Activated T-cell treated with anti-CD3 and anti-CD28 coated beads, Interleukin-2, amount 50 U/mL, for 4 hours (primary cell): Measurements from ENCODE around the gene RAB44. TPM values are rescaled to one million over a fixed set of nuclear protein-coding genes. Genes with fewer than 3 reads are reported as not detected.
"Not testable (repeated sequence)": the region's sequence is repeated elsewhere in the genome, so short reads cannot be mapped to it uniquely, and the experiment has no call there.

ENCODE experiments used
- ATAC-seq, 2 donors: fragments of 200-7000 bp; cut with Tn5 transposase; one replicate each; pipeline ENCODE4 v1.10.0; 2021
- DNase-seq: peaks from one replicate; pipeline ENCODE4 v3.0.0-alpha.2; 2020
- H3K27me3 Mint-ChIP-seq: one replicate; pipeline ENCODE4 v1.8.0; 2021; ENCODE audit warnings: low read depth, mixed read lengths
- H3K36me3 Mint-ChIP-seq: one replicate; pipeline ENCODE4 v1.8.0; 2022; ENCODE audit warnings: mixed read lengths; ENCODE audit not compliant: insufficient read depth
- H3K4me1 Mint-ChIP-seq: one replicate; pipeline ENCODE4 v1.8.0; 2021; ENCODE audit warnings: low read depth, mixed read lengths
- H3K4me3 Mint-ChIP-seq: one replicate; pipeline ENCODE4 v1.8.0; 2021; ENCODE audit warnings: mild to moderate bottlenecking, moderate library complexity, mixed read lengths
- H3K9me3 Mint-ChIP-seq: one replicate; pipeline ENCODE4 v1.8.0; 2021; ENCODE audit warnings: mixed read lengths
- total RNA-seq, 3 donors: library from RNA; stranded (reverse); gene quantifications; one replicate each; pipeline ENCODE4 v1.2.1, GENCODE V29; 2021

Gene RAB44
- total RNA-seq, 3 donors from 2014 or later: 0.05 TPM; not detected in 1

DNA sequence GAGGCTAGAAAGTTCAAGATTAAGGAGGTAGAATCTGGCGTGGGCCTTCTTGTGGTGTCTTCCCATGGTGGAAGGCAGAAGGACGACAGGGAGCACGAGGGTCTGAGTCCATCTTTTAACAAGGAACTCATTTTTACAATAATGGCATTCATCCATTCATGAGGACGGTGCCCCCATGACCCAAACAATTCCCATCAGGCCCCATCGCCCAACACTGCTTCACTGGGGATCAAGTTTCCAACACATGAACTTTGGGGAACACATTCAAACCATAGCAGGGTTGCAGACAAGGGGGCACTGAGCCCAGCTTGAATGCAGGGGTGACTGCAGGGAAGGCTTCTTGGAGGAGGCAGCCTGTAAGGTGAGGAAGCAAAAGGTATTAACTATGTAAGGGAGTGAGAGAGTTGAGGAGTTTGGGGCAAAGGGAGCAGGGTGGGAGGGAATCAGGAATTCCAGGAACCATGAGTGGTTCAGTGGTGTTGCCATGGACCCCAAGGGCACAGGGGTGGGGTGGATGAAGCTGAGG is 5.5 kb downstream of the RAB44 start:
- H3K36me3 Mint-ChIP-seq: no peaks in the 10 kb centered on the region
- H3K9me3 Mint-ChIP-seq: no peaks in the 10 kb centered on the region
- DNase-seq: no peak
- H3K27me3 Mint-ChIP-seq: no peaks in the 10 kb centered on the region
- no peak for ATAC-seq
- no peaks in the 10 kb centered on the region for H3K4me1 Mint-ChIP-seq
- H3K4me3 Mint-ChIP-seq: no peak overlapping the region

DNA sequence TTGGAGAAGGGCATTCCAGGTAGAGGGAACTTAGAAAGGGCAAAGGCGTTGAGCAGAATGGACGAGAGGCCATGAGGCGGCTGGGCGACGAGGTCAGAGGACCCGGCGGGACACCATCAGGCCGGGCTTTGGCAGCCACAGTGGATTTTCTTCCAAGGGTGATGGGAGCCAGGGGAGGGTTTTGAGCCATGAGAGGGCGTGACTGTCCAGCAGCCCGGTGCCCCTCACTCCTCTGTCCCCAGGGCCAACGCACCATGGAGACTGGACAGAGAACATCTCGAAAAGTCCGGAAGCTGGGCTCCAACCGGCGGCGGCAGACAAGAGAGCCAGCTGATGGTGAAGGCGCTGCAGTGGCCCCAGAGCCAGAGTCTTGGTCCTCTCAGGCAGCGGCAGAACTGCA is 6.4 kb downstream of the RAB44 start:
- ATAC-seq (no peak), DNase-seq (no peak)
- H3K4me3 Mint-ChIP-seq: no peak overlapping the region
- no peaks in the 10 kb centered on the region for H3K36me3 Mint-ChIP-seq
- H3K27me3 Mint-ChIP-seq: no peaks in the 10 kb centered on the region
- H3K9me3 Mint-ChIP-seq: no peaks in the 10 kb centered on the region
- no peaks in the 10 kb centered on the region for H3K4me1 Mint-ChIP-seq

DNA sequence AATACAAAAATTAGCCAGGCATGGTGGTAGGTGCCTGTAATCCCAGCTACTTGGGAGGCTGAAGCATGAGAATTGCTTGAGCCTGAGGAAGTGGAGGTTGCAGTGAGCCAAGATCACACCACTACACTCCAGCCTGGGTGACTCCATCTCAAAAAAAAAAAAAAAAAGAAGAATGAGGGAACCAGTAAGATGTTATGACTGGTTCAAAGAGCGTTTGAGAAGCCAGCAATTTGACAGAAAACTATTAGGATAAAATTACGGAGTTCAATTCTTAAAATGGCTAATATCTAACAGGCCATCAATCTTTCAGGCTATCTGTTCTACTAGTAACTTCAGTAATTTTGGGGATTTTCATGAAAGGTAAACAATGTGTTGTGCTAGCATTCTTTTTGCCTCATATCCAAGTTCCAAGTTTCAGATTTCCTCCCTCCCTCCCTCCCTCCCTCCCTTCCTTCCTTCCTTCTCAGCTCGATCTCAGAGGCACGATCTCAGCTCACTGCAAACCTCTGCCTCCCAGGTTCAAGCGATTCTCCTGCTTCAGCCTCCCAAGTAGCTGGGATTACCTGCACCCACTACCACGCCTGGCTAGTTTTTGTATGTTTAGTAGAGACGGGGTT is 7.4 kb downstream of the RAB44 start:
- not testable (repeated sequence) for ATAC-seq, H3K36me3 Mint-ChIP-seq, H3K9me3 Mint-ChIP-seq, H3K27me3 Mint-ChIP-seq, DNase-seq, H3K4me1 Mint-ChIP-seq, H3K4me3 Mint-ChIP-seq

DNA sequence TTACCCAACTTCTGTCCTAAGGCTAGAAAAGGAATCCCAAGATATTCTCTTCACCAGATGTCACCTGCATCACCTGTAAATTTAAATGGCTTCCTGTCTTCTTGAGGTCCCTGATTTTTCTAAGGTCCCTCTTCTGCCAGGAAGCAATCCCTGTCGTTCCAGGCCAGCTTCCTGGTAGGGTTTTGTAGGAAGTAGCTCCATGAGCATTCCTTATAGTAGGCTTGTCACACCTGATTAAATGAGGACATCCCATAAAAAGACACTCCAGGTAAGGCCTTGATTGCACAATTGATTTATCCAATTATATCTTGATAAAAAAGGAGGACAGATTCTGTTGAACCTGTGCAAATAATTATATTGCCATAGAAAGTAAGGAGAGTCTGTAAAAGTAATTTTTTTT is 8.7 kb downstream of the RAB44 start:
- H3K27me3 Mint-ChIP-seq: no peaks in the 10 kb centered on the region
- ATAC-seq (no peak), DNase-seq (no peak)
- H3K4me1 Mint-ChIP-seq: no peaks in the 10 kb centered on the region
- no peaks in the 10 kb centered on the region for H3K9me3 Mint-ChIP-seq
- no peak overlapping the region for H3K4me3 Mint-ChIP-seq
- no peaks in the 10 kb centered on the region for H3K36me3 Mint-ChIP-seq

DNA sequence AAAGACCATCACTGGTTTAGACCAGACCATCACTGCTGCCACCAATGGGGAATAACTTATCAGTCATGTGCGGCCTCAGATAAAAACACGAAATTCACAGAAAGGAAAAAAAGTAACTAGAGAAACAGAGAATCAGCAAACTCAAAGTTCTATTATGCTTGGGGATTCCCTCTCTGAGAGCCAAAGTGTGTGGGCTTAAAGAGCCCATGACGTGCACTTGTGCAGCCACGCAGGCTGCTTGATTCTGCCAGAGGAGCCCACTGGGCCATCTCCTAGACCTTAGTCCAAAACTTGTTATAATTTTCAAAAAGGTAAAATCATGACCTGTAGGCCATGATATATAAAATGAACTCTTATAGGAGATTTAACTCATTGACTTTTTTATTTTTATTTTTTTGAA is 15.2 kb downstream of the RAB44 start:
- no peak for ATAC-seq

DNA sequence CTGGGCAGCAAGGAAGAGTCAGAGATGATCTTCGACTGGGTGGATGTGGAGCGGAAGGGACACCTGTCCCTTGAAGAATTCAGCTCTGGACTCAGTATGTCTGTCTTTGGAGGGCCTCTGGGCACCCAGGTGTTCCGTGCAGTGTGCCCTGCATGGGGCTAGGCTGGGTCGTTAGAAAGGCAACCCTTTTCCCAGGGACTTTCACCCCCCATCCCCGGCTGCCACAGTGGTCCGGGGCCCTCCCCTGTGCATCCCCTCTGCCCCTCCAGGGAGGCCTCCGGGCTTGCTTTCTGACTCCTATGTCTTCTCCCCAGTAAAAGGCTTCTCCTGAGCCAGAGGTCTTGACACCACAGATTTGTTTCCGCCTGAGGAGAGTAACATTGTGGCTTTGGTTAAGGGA is 16.2 kb downstream of the RAB44 start:
- Mint-ChIP-seq H3K4me3 (no peak overlapping the region), H3K4me1 (no peaks in the 10 kb centered on the region), H3K36me3 (no peaks in the 10 kb centered on the region), H3K9me3 (no peaks in the 10 kb centered on the region), H3K27me3 (no peaks in the 10 kb centered on the region)
- DNase-seq: no peak
- no peak for ATAC-seq

More for the DNA sequence above, 15.2 kb downstream of the RAB44 start:
- no peak for DNase-seq
- Mint-ChIP-seq H3K9me3 (no peaks in the 10 kb centered on the region), H3K4me1 (no peaks in the 10 kb centered on the region), H3K4me3 (no peak overlapping the region), H3K36me3 (no peaks in the 10 kb centered on the region), H3K27me3 (no peaks in the 10 kb centered on the region)

DNA sequence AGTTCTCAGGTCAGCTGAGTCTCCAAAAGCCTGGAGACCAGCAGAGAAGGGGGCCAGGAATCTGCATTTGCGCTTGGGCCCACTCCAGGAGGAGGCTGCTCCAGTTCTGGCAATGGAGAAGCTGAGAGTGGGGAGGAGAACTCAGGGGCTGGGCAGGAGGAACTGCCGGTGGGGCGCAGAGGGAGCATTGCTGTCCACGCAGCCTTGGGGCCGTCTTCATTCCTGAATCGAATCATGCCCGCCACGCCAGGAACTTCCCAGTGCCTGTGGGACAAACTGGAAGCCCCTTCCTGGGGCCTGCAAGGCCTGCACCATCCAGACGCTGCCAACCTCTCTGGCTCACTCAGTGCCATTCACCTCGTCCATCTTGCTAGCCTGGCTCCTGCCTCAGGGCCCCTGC is 16.9 kb downstream of the RAB44 start:
- H3K27me3 Mint-ChIP-seq: no peaks in the 10 kb centered on the region
- ATAC-seq (no peak), DNase-seq (no peak)
- no peaks in the 10 kb centered on the region for H3K4me1 Mint-ChIP-seq
- H3K36me3 Mint-ChIP-seq: no peaks in the 10 kb centered on the region
- H3K4me3 Mint-ChIP-seq: no peak overlapping the region
- H3K9me3 Mint-ChIP-seq: no peaks in the 10 kb centered on the region

DNA sequence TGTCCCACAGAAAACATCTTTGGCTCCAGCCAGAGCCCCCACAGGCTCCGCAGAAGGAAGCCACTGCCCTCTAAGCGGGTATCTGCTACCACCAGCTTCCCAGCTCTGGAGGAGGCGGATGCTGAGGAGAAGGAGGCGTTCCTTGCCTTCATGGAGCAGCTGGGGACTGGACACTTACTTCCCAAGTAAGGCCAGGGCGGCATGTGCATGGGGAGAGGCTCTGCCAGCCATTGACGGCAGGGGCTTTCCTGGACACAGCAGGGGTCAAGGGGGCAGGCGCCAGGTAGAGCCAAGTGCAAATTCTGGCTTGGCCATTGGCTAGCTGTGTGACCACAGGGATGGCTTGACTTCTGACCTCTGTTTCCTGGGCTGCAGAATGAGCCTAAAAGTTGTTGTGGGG is 17.8 kb downstream of the RAB44 start:
- ATAC-seq (no peak), DNase-seq (no peak)
- Mint-ChIP-seq H3K27me3 (no peaks in the 10 kb centered on the region), H3K4me1 (no peaks in the 10 kb centered on the region), H3K4me3 (no peak overlapping the region), H3K36me3 (no peaks in the 10 kb centered on the region), H3K9me3 (no peaks in the 10 kb centered on the region)

DNA sequence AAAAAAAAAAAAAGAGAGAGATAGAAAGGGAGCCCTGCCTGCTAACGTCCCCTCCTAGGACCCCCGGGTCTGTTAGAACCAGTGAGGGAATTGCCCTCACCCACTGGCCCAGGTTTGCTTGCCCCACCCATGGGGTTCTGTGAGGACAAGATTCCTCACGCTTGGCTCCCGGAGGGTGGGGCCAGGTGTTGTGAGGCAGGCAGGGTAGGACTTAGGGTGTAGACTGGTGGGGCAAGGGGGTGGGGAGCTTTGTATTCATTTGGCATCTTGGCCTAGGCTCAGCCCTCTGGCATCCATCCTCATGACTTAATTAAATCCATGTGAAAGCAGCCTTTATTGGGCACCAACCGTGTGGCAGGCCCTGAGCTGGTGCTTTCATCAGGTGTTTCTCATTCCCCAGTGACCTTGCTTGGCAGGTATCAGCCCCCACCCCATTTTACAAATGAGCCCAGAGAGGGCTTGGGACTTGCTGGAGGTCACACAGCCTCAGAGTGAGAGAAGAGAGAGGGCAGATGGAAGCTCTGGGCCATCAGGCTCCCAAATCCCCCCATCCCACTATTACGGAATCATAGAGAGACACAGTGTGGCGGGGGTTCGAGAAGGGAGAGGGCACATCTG is 19.0 kb downstream of the RAB44 start:
- H3K4me3 Mint-ChIP-seq: no peak overlapping the region
- H3K27me3 Mint-ChIP-seq: no peaks in the 10 kb centered on the region
- DNase-seq (no peak), ATAC-seq (no peak)
- H3K9me3 Mint-ChIP-seq: no peaks in the 10 kb centered on the region
- H3K36me3 Mint-ChIP-seq: no peaks in the 10 kb centered on the region
- H3K4me1 Mint-ChIP-seq: no peaks in the 10 kb centered on the region

DNA sequence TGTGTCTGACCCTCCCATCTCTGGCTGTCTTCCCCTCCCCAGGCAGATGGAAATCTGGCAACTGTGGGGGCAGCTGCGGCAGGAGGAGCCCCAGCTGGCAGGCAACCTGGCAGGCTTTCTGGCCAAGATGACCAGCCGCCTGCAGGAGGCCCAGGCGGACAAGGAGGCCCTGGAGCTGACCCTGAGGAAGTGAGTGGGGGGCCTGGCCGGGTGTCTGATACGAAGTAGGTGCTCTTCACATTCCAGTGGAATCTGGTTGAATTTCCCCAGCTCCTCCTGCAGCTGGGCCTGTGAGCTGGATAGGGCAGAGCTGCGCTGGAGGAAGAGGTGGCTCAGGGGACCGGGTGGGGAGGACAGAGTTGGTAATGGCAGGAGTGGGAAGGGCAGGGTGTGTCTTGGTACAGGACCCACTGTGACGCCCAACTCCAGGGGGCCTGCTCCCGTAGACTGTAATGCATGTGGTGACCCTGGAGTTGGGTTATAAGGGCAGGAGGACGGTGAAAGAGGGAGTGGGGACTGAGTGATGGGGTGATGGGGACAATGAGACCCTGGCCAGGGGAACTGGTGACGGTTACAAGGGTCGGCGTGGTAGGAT is 19.7 kb downstream of the RAB44 start:
- no peaks in the 10 kb centered on the region for H3K9me3 Mint-ChIP-seq
- no peaks in the 10 kb centered on the region for H3K36me3 Mint-ChIP-seq
- no peaks in the 10 kb centered on the region for H3K27me3 Mint-ChIP-seq
- ATAC-seq: no peak
- no peak for DNase-seq
- no peak overlapping the region for H3K4me3 Mint-ChIP-seq
- H3K4me1 Mint-ChIP-seq: no peaks in the 10 kb centered on the region

DNA sequence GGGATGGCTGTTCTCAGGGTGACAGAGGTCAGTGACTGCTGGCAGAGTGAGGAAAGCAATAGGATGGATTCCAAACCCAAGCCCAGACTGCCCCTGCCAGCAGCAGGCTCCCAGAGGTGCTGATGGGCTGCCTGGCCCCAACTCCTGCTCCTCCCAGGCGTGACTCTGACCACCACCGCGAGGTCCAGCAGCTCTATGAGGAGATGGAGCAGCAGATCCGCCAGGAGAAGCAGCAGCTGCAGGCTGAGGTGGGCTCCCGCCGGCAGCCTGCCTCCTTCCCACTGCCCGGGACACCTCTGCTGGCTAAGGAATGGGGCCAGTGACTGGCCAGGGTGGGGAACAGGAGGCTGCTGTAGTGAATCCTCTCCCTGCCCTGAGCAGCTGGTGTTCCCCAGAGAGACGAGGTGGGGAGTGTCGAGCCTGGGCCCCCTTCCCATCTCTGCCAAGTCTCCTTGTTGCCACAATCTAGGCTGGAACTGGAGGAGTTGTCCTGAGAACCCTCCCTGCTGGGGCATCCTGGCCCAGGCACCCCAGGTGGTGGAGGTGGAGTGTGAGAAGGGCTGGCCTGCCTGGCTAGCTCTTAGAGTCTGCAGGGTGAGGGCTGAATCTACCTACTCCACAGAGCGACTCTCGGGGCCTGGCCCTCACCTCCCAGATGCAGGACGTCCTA is 20.4 kb downstream of the RAB44 start:
- H3K9me3 Mint-ChIP-seq: no peaks in the 10 kb centered on the region

DNA sequence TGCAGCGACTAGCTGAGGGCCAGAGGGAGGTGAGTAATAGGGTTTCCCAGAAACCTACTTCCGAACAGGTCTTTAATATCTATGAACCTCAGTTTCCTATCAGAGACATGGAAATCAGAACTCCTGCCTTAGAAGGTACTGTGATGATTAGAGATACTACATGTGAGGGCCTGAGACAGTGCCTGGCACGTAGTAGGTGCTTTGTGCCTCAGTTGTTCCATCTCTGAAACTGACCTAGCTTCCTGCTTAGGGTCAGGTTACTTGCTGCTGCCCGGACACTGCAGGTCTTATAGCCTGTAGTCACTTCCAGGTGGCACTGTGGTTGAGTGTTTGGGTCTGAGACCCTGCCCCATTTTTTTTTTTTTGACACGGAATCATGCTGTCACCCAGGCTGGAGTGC is 20.9 kb downstream of the RAB44 start:
- H3K36me3 Mint-ChIP-seq: no peaks in the 10 kb centered on the region
- no peak for DNase-seq
- H3K27me3 Mint-ChIP-seq: no peaks in the 10 kb centered on the region
- H3K4me3 Mint-ChIP-seq: no peak overlapping the region
- no peaks in the 10 kb centered on the region for H3K9me3 Mint-ChIP-seq
- no peaks in the 10 kb centered on the region for H3K4me1 Mint-ChIP-seq
- no peak for ATAC-seq

More for the DNA sequence above, 20.4 kb downstream of the RAB44 start:
- Mint-ChIP-seq H3K4me1 (no peaks in the 10 kb centered on the region), H3K27me3 (no peaks in the 10 kb centered on the region), H3K36me3 (no peaks in the 10 kb centered on the region), H3K4me3 (no peak overlapping the region)
- ATAC-seq: no peak
- DNase-seq: no peak

DNA sequence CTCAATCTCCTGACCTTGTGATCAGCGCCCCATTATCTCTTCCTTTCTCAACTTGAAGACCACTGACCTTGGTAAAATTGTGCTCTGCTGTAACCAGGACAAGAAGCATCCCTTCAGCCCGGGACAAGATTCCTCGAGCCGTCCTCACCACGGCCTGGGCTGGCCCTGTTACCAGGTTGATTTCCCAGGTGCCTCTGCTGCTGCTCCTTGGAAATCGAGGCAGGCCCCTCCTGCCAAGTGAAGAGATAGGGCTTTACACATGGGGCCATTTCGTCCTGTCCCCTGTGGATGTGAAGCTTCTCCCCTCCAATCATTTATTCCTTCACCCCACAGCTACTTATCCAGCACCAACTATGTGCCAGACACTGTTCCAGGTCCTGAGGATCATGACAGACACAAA is 21.5 kb downstream of the RAB44 start:
- H3K36me3 Mint-ChIP-seq: no peaks in the 10 kb centered on the region

DNA sequence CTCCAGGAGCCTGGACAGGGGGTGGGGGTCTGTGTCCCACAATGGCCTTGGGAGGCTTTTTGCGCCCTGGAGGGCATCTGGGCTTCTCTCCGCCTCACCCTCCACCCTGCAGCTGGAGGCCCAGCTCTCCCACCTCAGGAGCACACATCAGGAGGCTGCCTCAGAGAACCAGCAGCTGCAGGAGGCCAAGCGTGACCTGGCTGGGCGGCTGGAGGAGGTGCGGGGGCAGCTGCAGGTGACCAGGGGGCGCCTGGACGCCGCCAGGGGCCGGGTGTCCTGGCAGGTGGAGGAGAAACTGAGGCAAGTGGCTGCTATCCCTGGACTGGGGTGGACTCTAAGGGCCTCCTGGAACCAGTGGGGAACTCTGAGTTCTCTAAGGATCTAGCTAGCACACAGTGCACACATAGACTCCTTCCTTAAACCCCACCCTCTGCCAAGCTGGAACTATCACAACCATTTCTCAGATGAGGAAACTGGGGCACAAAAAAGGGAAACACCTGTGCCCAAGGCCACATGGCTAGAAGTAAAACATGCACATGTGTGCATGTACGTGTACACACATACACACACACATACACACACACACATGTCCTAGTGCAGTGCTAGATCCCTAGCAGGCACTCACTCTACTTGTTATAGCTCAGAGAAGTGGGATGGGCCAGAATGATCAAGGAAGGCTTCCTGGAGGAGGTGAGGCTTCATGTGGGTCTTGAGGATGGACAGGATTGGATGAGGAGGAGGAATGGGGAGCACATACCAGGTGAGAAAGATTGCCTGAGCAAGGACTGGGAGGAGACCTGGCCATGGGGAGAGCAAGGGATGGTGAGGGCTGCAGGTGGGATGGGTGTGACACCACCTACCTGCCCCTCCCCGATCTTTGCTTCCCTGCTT is 22.9 kb downstream of the RAB44 start:
- ATAC-seq (no peak), DNase-seq (no peak)

More for the DNA sequence above, 21.5 kb downstream of the RAB44 start:
- DNase-seq (no peak), ATAC-seq (no peak)
- Mint-ChIP-seq H3K4me3 (no peak overlapping the region), H3K9me3 (no peaks in the 10 kb centered on the region), H3K27me3 (no peaks in the 10 kb centered on the region), H3K4me1 (no peaks in the 10 kb centered on the region)

More for the DNA sequence above, 22.9 kb downstream of the RAB44 start:
- H3K4me1 Mint-ChIP-seq: peaks cover 6% of the 10 kb centered on the region
- H3K36me3 Mint-ChIP-seq: no peaks in the 10 kb centered on the region
- H3K9me3 Mint-ChIP-seq: no peaks in the 10 kb centered on the region
- H3K27me3 Mint-ChIP-seq: no peaks in the 10 kb centered on the region
- no peak overlapping the region for H3K4me3 Mint-ChIP-seq
